ENCODE data around the gene PRB4. TPM values are rescaled to one million over a fixed set of nuclear protein-coding genes. Genes with fewer than 3 reads are reported as not detected.

Gene PRB4
- total and polyA plus RNA-seq, 2 of the 8 experiments (the other 6 are each of a cell fraction or from before 2014, with no cell fraction given) = not detected

DNA sequence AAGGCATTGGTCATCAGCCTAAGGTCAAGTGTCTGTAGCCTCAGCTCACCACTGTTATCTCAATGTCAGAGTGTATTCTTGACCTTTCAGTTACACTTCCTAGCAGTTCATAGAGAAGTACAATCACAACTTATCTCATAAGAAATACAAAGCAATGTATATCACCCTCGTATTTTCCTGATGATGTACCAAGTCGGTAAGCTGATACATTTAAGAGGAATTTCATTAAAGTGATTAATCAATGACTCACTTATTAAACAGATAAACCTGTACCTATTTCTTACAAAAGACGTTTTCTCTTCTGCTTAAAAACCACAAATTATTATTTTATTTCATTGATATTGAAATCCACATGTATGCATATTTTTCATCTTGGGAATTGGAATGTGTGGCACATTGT is 36.8 kb downstream of the PRB4 start:
- Histone ChIP-seq H2BK5ac (ENCODE audit: low read depth, low read length) (no peak overlapping the region), H2BK120ac (replicated peaks; ENCODE audit: low read depth, low read length) (no peak overlapping the region), H2AK5ac (ENCODE audit: low read depth, low read length) (no peak overlapping the region), H3K4me3 (ENCODE audit: extremely low read depth in 1 of 4, insufficient read depth in 2 of 4, low read depth in 3 of 4, low read length in 4 of 4) (no peak overlapping the region), H4K91ac (replicated peaks; ENCODE audit: insufficient read length, low read length) (no peak overlapping the region), H3K79me2 (ENCODE audit: control insufficient read depth in 1 of 2, insufficient read depth in 2 of 2, low read length in 2 of 2) (no peaks in the 10 kb centered on the region), H2AFZ (ENCODE audit: low read length) (no peak overlapping the region), H4K20me1 (replicated peaks in 1 of 2; ENCODE audit: control insufficient read depth in 1 of 2, insufficient read depth in 2 of 2, low read length in 2 of 2) (no peaks in the 10 kb centered on the region), H3K23ac (ENCODE audit: insufficient read length) (no peak overlapping the region), H3K56ac (replicated peaks; ENCODE audit: insufficient read length, low read depth, low read length) (no peak overlapping the region), H3K14ac (ENCODE audit: insufficient read length) (no peak overlapping the region), H3K4ac (replicated peaks; ENCODE audit: insufficient read length, low read depth, low read length) (no peak overlapping the region), H3K9me3 (ENCODE audit: insufficient read depth in 2 of 2, low read depth in 1 of 2, low read length in 1 of 2) (no peaks in the 10 kb centered on the region), H4K8ac (ENCODE audit: extremely low read depth, insufficient read depth, low read length) (no peak overlapping the region), H3K9ac (replicated peaks in 1 of 4; ENCODE audit: extremely low read depth in 1 of 4, low read depth in 3 of 4, low read length in 3 of 4) (no peak overlapping the region), H4K5ac (ENCODE audit: insufficient read length, low read depth, low read length) (no peak overlapping the region), H3K27ac (ENCODE audit: low read depth, low read length) (no peak overlapping the region), H3K4me2 (ENCODE audit: insufficient read depth in 1 of 2, low read depth in 2 of 2, low read length in 2 of 2) (no peak overlapping the region), H3K36me3 (ENCODE audit: control insufficient read depth in 2 of 4, insufficient read depth in 4 of 4, low read length in 3 of 4) (no peaks in the 10 kb centered on the region), H3K4me1 (replicated peaks in 1 of 4; ENCODE audit: control insufficient read depth in 3 of 4, insufficient read depth in 4 of 4, low read length in 3 of 4) (no peaks in the 10 kb centered on the region), H2BK15ac (ENCODE audit: low read length) (no peak overlapping the region), H3K27me3 (replicated peaks in 1 of 4; ENCODE audit: control insufficient read depth in 3 of 4, extremely low read depth in 1 of 4, insufficient read depth in 3 of 4, low read length in 3 of 4) (no peaks in the 10 kb centered on the region), H2BK20ac (ENCODE audit: low read length) (no peak overlapping the region), H3K79me1 (ENCODE audit: low read depth, low read length) (no peaks in the 10 kb centered on the region), H3K18ac (ENCODE audit: extremely low read depth, low read length) (no peak overlapping the region), H3K23me2 (ENCODE audit: low read depth, low read length) (no peaks in the 10 kb centered on the region), H2BK12ac (ENCODE audit: low read depth, low read length) (no peak overlapping the region)
- no peak for FAIRE-seq
- 85% methylated on average over 3 of the region's 3 CpGs; no CpG with 5 or more reads in 1 of the 2 experiments for WGBS, 2 experiments (ENCODE audit: extremely low coverage in 1 of 2, insufficient coverage in 1 of 2, insufficient read length in 1 of 2, insufficient replicate concordance in 2 of 2, low coverage in 1 of 2, low lambda C conversion rate in 2 of 2, missing lambda C conversion rate in 1 of 2)
- TF ChIP-seq RAD21 (IDR thresholded peaks at IDR 0.05 in 1 of 2, conservative IDR thresholded peaks at IDR 0.05 in 1 of 2; ENCODE audit: low read depth in 2 of 2, low read length in 2 of 2) (no peak), EZH2 (IDR thresholded peaks at IDR 0.05; ENCODE audit: low read depth, low read length, severe bottlenecking) (no peak), NRF1 (IDR thresholded peaks at IDR 0.05; ENCODE audit: low read depth, low read length) (no peak), HDAC2 (IDR thresholded peaks at IDR 0.05; ENCODE audit: borderline replicate concordance in 1 of 2, low read depth in 2 of 2, low read length in 2 of 2) (no peak), TEAD4 (IDR thresholded peaks at IDR 0.05; ENCODE audit: low read depth, low read length) (no peak), CBX8 (IDR thresholded peaks at IDR 0.05; ENCODE audit: borderline replicate concordance, low read depth, low read length) (no peak), CTBP2 (IDR thresholded peaks at IDR 0.05; ENCODE audit: borderline replicate concordance, insufficient read depth, insufficient read length, low read length) (no peak), CEBPB (IDR thresholded peaks at IDR 0.05; ENCODE audit: low read depth, low read length) (no peak)
- TF ChIP-seq, protein P1, sequence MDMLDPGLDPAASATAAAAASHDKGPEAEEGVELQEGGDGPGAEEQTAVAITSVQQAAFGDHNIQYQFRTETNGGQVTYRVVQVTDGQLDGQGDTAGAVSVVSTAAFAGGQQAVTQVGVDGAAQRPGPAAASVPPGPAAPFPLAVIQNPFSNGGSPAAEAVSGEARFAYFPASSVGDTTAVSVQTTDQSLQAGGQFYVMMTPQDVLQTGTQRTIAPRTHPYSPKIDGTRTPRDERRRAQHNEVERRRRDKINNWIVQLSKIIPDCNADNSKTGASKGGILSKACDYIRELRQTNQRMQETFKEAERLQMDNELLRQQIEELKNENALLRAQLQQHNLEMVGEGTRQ (IDR thresholded peaks at IDR 0.05; ENCODE audit: low read length) = no peak
- DNase-seq (ENCODE audit: low read depth in 1 of 2, low spot score in 2 of 2) = no peak
- ChIA-PET POLR2A (ENCODE audit: partially characterized antibody) (no interaction called here), CTCF (ENCODE audit: partially characterized antibody) (interaction anchor here (0.9 to 1.4 kb wide), 2 partner anchors 66 to 213 kb away, joined by 3 to 5 read pairs; no protein-coding TSS in a partner anchor)

Measured in H1 (cell line).